Sigmoid colon (tissue), 4 donors: ENCODE results near the gene ADNP2.

Experiments
- CTCF ChIP-seq, 4 experiments: fragments of 450-650 bp in 3 of 4; fragments of 200-600 bp in 1 of 4; IDR thresholded peaks; one replicate each; pipeline ENCODE4 v1.5.1; 2016 to 2019; ENCODE audit warnings: antibody characterized with exemption in 4 of 4, mild to moderate bottlenecking in 3 of 4, moderate library complexity in 2 of 4
- POLR2A ChIP-seq, 2 donors: fragments of 450-650 bp; IDR thresholded peaks; one replicate each; pipeline ENCODE4 v1.6.1; 2016; ENCODE audit warnings: antibody characterized with exemption in 2 of 2, mild to moderate bottlenecking in 2 of 2, moderate library complexity in 2 of 2
- POLR2AphosphoS5 ChIP-seq, 4 donors: sonication (generic); formaldehyde crosslinking; IDR thresholded peaks; one replicate each; pipeline ENCODE4 v1.6.1; 2017; ENCODE audit warnings: antibody characterized with exemption in 4 of 4

GRCh38 chr18:80074697-80075096 is 34.4 kb upstream of the ADNP2 start:
- TF ChIP-seq CTCF (IDR thresholded peaks at IDR 0.05): no peak
- no peak for TF ChIP-seq POLR2A (IDR thresholded peaks at IDR 0.05)
- no peak for TF ChIP-seq POLR2AphosphoS5 (IDR thresholded peaks at IDR 0.05)
